Stomach (tissue), 9 donors: ENCODE results near the gene LIN28A. TPM values are rescaled to one million over a fixed set of nuclear protein-coding genes. Genes with fewer than 3 reads are reported as not detected.
A peak's percentile ranks its signal among the peaks of the same experiment; 100 is the strongest.

Experiments
- DNase-seq, 2 donors: peaks; one replicate each; pipeline versions ENCODE4 v3.0.0 to v3.0.0-alpha.2; 2013 to 2019
- H3K27ac ChIP-seq, 5 donors: fragments of 200-600 bp in 4 of 5; sonication (generic) in 4 of 5; one replicate each; pipeline ENCODE4 v1.5.1; 2013 to 2019; ENCODE audit warnings: mild to moderate bottlenecking in 1 of 5, moderate library complexity in 1 of 5
- H3K27me3 ChIP-seq, 3 donors: fragments of 200-600 bp; sonication (generic); one replicate each; pipeline ENCODE4 v1.5.1; 2017 to 2019; ENCODE audit warnings: mixed run types in 1 of 3
- H3K36me3 ChIP-seq, 4 donors: fragments of 200-600 bp; sonication (generic); 1 replicate in 3 of 4; 2 replicates in 1 of 4; pipeline ENCODE4 v1.5.1; 2016 to 2019
- H3K4me1 ChIP-seq, 4 donors: fragments of 200-600 bp; sonication (generic); one replicate each; pipeline ENCODE4 v1.5.1; 2016 to 2019
- H3K4me3 ChIP-seq, 4 donors: fragments of 200-600 bp; sonication (generic) in 3 of 4; one replicate each; pipeline ENCODE4 v1.5.1; 2016 to 2019; ENCODE audit warnings: mild to moderate bottlenecking in 1 of 4
- H3K9me3 ChIP-seq, 4 donors: fragments of 200-600 bp; sonication (generic); one replicate each; pipeline ENCODE4 v1.5.1; 2016 to 2019
- EP300 ChIP-seq: sonication (generic); formaldehyde crosslinking; IDR thresholded peaks from one replicate; pipeline ENCODE4 v1.6.1; 2017; ENCODE audit warnings: antibody characterized with exemption
- POLR2A ChIP-seq, 4 donors: fragments of 450-650 bp; IDR thresholded peaks; one replicate each; pipeline ENCODE4 v1.6.1; 2016; ENCODE audit warnings: antibody characterized with exemption in 4 of 4, control low read depth in 2 of 4, mild to moderate bottlenecking in 1 of 4, moderate library complexity in 1 of 4
- POLR2AphosphoS5 ChIP-seq, 3 donors: sonication (generic); formaldehyde crosslinking; IDR thresholded peaks; one replicate each; pipeline ENCODE4 v1.6.1; 2016; ENCODE audit warnings: antibody characterized with exemption in 3 of 3
- WGBS, 5 donors: extraction: QIAGEN DNeasy Blood & Tissue Kit in 3 of 5; methylation state at CpG; one replicate each; pipeline versions ENCODE4 v1.1.5 to v1.1.7; 2013 to 2018; 5-methylcytosine and 5-hydroxymethylcytosine counted together
- intact Hi-C: fragments of 100-400 bp; cut with DNase I; formaldehyde crosslinking; loops from one replicate; pipeline ENCODE4 v1.15.1; 2023; ENCODE audit warnings: low total_unique reads
- polyA plus RNA-seq, 3 donors: library from polyadenylated mRNA; stranded (reverse); fragments of 200-250 nt; gene quantifications; one replicate each; pipeline ENCODE4 v1.2.3, GENCODE V29; 2013
- total RNA-seq, 5 donors: library from RNA; depleted of rRNA; stranded (reverse); fragments of >200 nt; gene quantifications; one replicate each; pipeline versions ENCODE4 v1.1.0 to v1.2.3, GENCODE V29; 2014 to 2016
- TF ChIP-seq, protein P1 (sequence below), 7 experiments: fragments of 450-650 bp in 4 of 7; fragments of 200-600 bp in 3 of 7; sonication (generic) in 3 of 7; IDR thresholded peaks; one replicate each; pipeline ENCODE4 v1.5.1; 2016 to 2019; ENCODE audit warnings: antibody characterized with exemption in 7 of 7, control low read depth in 2 of 7, mild to moderate bottlenecking in 1 of 7
- donor health status: healthy with polysubstance abuse.
- donor health status: Bipolar disorder and iron deficiency.
- donor health status: healthy.

The LIN28A gene
- total and polyA plus RNA-seq, 8 donors: not detected

- Histone ChIP-seq H3K4me3 (peak overlapping the region; percentile 94 to 100 (median 98)), H3K27me3 (no peaks in the 10 kb centered on the region), H3K27ac (peak overlapping the region in 4 of 5 donors; percentile 99 to 100 (median 100)), H3K36me3 (peaks cover 11 to 59% (median 54%) of the 10 kb centered on the region in 4 donors), H3K9me3 (no peaks in the 10 kb centered on the region), H3K4me1 (peaks cover 25 to 55% (median 45%) of the 10 kb centered on the region in 4 donors)
- 40 to 48% (median 44%) methylated on average over 14 of the region's 14 CpGs for WGBS, 5 donors
- DNase-seq: peak in 1 of 2 donors; percentile 26
- intact Hi-C loops: no loop called here
- TF ChIP-seq, protein P1, sequence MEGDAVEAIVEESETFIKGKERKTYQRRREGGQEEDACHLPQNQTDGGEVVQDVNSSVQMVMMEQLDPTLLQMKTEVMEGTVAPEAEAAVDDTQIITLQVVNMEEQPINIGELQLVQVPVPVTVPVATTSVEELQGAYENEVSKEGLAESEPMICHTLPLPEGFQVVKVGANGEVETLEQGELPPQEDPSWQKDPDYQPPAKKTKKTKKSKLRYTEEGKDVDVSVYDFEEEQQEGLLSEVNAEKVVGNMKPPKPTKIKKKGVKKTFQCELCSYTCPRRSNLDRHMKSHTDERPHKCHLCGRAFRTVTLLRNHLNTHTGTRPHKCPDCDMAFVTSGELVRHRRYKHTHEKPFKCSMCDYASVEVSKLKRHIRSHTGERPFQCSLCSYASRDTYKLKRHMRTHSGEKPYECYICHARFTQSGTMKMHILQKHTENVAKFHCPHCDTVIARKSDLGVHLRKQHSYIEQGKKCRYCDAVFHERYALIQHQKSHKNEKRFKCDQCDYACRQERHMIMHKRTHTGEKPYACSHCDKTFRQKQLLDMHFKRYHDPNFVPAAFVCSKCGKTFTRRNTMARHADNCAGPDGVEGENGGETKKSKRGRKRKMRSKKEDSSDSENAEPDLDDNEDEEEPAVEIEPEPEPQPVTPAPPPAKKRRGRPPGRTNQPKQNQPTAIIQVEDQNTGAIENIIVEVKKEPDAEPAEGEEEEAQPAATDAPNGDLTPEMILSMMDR (IDR thresholded peaks at IDR 0.05): no peak
- no peak for TF ChIP-seq POLR2AphosphoS5 (IDR thresholded peaks at IDR 0.05)
- TF ChIP-seq POLR2A (IDR thresholded peaks at IDR 0.05): no peak
- no peak for TF ChIP-seq EP300
Observed at GRCh38 chr1:26470878-26471497, 60.4 kb downstream of the LIN28A start.

DNA sequence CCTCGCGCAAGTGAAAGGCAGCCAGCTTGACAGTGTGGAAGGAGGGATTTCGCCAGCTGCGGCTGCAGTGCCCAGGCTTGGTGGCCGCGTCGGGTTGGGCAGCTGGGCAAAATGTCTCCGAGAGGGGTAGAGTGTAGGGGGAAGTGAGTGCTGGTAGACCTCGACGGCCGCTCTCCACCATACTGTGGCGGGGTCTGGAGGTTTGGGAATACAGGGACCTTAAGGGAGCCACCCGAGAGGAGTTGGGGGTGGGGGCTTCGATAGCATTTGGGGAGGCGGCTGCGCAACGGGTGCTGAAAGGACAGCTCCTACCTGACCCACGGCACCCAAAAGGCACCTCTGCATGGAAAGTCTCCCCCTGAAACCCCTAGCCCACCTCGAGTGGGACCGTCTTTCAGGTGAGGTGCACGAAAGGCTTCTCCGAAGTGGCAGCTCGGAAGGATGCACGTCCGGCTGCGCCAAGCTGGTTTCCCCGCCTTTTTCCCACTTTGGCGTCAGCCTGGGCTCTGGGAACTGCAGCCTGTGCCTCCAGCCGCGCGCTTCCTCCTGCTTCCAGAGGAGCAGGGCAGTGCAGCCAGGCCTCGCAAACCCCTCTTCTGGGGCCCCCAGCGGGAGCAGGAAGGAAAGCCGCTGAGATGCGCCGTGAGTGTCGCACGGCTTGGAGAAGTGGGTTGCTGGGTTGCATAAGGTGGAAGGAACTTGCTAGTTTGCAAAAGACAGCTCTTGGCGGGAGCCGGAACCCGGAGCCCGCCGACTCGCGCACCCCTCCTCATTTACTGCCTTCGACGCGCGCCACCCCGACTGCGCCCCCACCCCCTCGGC is 61.1 kb downstream of the LIN28A start:
- H3K4me1 ChIP-seq: peaks cover 25 to 61% (median 49%) of the 10 kb centered on the region in 4 donors
- no peaks in the 10 kb centered on the region for H3K27me3 ChIP-seq
- peak overlapping the region; percentile 99 to 100 (median 100) for H3K27ac ChIP-seq
- no peaks in the 10 kb centered on the region for H3K9me3 ChIP-seq
- TF ChIP-seq POLR2A (IDR thresholded peaks at IDR 0.05) (no peak), POLR2AphosphoS5 (IDR thresholded peaks at IDR 0.05) (peak in 2 of 3 donors; percentile 13 to 15)
- peak overlapping the region; percentile 94 to 100 (median 98) for H3K4me3 ChIP-seq
- intact Hi-C loops: no loop called here
- peaks cover 11 to 59% (median 54%) of the 10 kb centered on the region in 4 donors for H3K36me3 ChIP-seq
- WGBS, 5 donors: 0 to 1% (median 0%) methylated on average over 29 to 52 of the region's 52 CpGs
- DNase-seq: peak; percentile 57 to 90

GRCh38 chr1:26472320-26472900 is 61.8 kb downstream of the LIN28A start, which contains the start of gene HMGN2:
Gene HMGN2, plus strand, starts transcription at chr1:26472440. Its CDS starts 173 bp downstream, at chr1:26472613.
- WGBS, 5 donors: 0 to 1% (median 0%) methylated on average over 18 to 69 of the region's 69 CpGs
- intact Hi-C loops: no loop called here
- Histone ChIP-seq H3K9me3 (no peaks in the 10 kb centered on the region), H3K4me1 (peaks cover 25 to 61% (median 49%) of the 10 kb centered on the region in 4 donors), H3K27ac (peak within 1 kb of the TSS; percentile 99 to 100 (median 100)), H3K27me3 (no peaks in the 10 kb centered on the region), H3K4me3 (peak within 1 kb of the TSS; percentile 94 to 100 (median 98)), H3K36me3 (peaks cover 12 to 59% (median 54%) of the 10 kb centered on the region in 4 donors)
- TF ChIP-seq EP300: no peak
- TF ChIP-seq, protein P1 (IDR thresholded peaks at IDR 0.05): no peak
- TF ChIP-seq POLR2AphosphoS5 (IDR thresholded peaks at IDR 0.05): peak in 2 of 3 donors; percentile 12 to 51
- TF ChIP-seq POLR2A (IDR thresholded peaks at IDR 0.05): no peak
- DNase-seq: peak; percentile 91 to 97

DNA sequence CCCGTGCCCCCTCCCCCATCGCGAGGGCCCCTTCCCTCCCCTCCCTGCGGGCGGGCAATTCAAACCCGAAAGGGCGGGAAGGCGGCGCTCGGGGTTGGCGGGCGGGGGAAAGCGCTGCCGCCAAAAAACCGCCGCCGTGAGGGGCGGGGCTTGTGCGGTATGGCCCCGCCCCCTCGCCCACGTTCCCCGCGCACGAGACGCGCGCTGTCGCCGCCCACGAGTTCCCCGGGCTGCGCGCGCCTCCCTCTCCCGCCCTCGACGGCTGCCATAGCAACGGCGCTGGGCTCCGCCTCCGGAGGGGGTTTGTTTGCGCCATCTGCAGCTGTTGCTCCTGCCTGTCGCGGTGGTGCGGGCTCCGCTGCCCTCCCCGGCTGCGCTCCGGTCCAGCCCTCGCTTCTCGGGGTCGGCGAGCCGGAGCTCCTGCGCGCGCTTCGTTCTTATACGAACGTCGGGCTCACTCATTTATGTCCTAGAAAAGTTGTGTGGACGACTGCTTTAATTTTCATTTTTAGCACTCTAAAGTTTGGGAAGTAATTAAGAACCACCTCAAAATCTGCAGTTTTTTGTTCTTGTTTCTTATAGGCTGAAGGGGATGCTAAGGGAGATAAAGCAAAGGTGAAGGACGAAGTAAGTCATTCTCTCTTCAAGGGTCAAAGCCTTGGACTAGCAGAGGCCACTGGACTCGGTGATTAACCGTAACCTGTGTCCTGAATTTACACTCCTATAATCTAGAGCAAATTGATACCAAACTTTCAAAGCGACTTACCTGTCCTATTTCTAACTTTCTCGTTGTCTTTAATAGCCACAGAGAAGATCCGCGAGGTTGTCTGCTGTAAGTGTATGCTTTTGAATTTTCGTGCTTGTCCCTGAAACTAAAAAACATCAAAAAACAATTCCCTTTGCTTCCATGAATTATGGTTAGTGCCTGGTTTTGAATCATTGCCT is 62.6 kb downstream of the LIN28A start:
- Histone ChIP-seq H3K27ac (peak overlapping the region; percentile 99 to 100 (median 100)), H3K36me3 (peaks cover 17 to 59% (median 53%) of the 10 kb centered on the region in 4 donors), H3K27me3 (no peaks in the 10 kb centered on the region), H3K9me3 (no peaks in the 10 kb centered on the region), H3K4me3 (peak overlapping the region; percentile 94 to 100 (median 98)), H3K4me1 (peaks cover 25 to 61% (median 49%) of the 10 kb centered on the region in 4 donors)
- intact Hi-C loops: no loop called here
- peak; percentile 97 to 98 for DNase-seq
- WGBS, 5 donors: 3 to 6% (median 3%) methylated on average over 41 to 66 of the region's 71 CpGs
- TF ChIP-seq POLR2A (IDR thresholded peaks at IDR 0.05): no peak
- TF ChIP-seq POLR2AphosphoS5 (IDR thresholded peaks at IDR 0.05): peak in 2 of 3 donors; percentile 82 to 86
